Thoracic aorta (tissue), 2 donors: Measurements from ENCODE around the gene GRAMD4. TPM values are rescaled to one million over a fixed set of nuclear protein-coding genes. Genes with fewer than 3 reads are reported as not detected.

ENCODE experiments used
- ATAC-seq: fragments of 150-250 bp; one replicate; pipeline ENCODE4 v1.8.0; 2017; ENCODE audit warnings: low read depth; ENCODE audit not compliant: insufficient number of reproducible peaks, low FRiP score
- DNase-seq: peaks from one replicate; pipeline ENCODE4 v3.0.0-alpha.2; 2020; ENCODE audit warnings: low spot score
- H3K27ac ChIP-seq, 2 donors: fragments of 200-600 bp; sonication (generic); 1 replicate in 1 of 2; 2 replicates in 1 of 2; pipeline ENCODE4 v1.5.1; 2016; ENCODE audit warnings: mild to moderate bottlenecking in 2 of 2, moderate library complexity in 2 of 2
- H3K27me3 ChIP-seq: fragments of 200-600 bp; sonication (generic); replicated peaks from 2 replicates; pipeline ENCODE4 v1.6.0; 2016; ENCODE audit warnings: mild to moderate bottlenecking; ENCODE audit not compliant: insufficient read depth
- H3K36me3 ChIP-seq: fragments of 200-600 bp; sonication (generic); one replicate; pipeline ENCODE4 v1.5.1; 2016
- H3K4me1 ChIP-seq, 2 donors: fragments of 200-600 bp; sonication (generic); 1 replicate in 1 of 2; 2 replicates in 1 of 2; pipeline versions ENCODE4 v1.5.1 to v1.6.0; 2016; ENCODE audit warnings: low read depth in 2 of 2, mild to moderate bottlenecking in 1 of 2; ENCODE audit not compliant: control insufficient read depth in 1 of 2
- H3K4me3 ChIP-seq: fragments of 200-600 bp; sonication (generic); 2 replicates; pipeline ENCODE4 v1.5.1; 2016; ENCODE audit warnings: mild to moderate bottlenecking
- H3K9me3 ChIP-seq: fragments of 200-600 bp; sonication (generic); 2 replicates; pipeline ENCODE4 v1.5.1; 2016
- CTCF ChIP-seq: fragments of 200-600 bp; sonication (generic); IDR thresholded peaks from one replicate; pipeline ENCODE4 v1.5.1; 2019; ENCODE audit warnings: antibody characterized with exemption
- total RNA-seq, 2 donors: library from RNA; depleted of rRNA; stranded (reverse); fragments of >200 nt; gene quantifications; one replicate each; pipeline versions ENCODE4 v1.1.0 to v1.2.3, GENCODE V29; 2016

GRAMD4 gene
- total RNA-seq, 2 donors from 2014 or later, result 16.2 to 56.5 TPM

GRCh38 chr22:46588279-46589140, 31.7 kb upstream of the GRAMD4 start:
- no peaks in the 10 kb centered on the region for H3K9me3 ChIP-seq
- H3K4me3 ChIP-seq, result no peak overlapping the region
- DNase-seq (no peak), ATAC-seq (no peak)
- TF ChIP-seq CTCF, result no peak
- no peak overlapping the region for H3K27ac ChIP-seq
- H3K27me3 ChIP-seq, result no peaks in the 10 kb centered on the region
- no peaks in the 10 kb centered on the region for H3K36me3 ChIP-seq
- H3K4me1 ChIP-seq, result peaks cover 13 to 17% of the 10 kb centered on the region in 2 donors

- peaks cover 13 to 19% of the 10 kb centered on the region in 2 donors for H3K4me1 ChIP-seq
- H3K27ac ChIP-seq, result no peak overlapping the region
- no peaks in the 10 kb centered on the region for H3K9me3 ChIP-seq
- H3K4me3 ChIP-seq, result no peak overlapping the region
- H3K36me3 ChIP-seq, result no peaks in the 10 kb centered on the region
- no peak for TF ChIP-seq CTCF
- no peaks in the 10 kb centered on the region for H3K27me3 ChIP-seq
- ATAC-seq, result no peak
- no peak for DNase-seq
These were observed 30.9 kb upstream of the GRAMD4 start for GRCh38 chr22:46589141-46589748.

- Histone ChIP-seq H3K4me1 (peaks cover 13 to 19% of the 10 kb centered on the region in 2 donors), H3K36me3 (no peaks in the 10 kb centered on the region), H3K27ac (no peak overlapping the region), H3K4me3 (no peak overlapping the region), H3K9me3 (no peaks in the 10 kb centered on the region), H3K27me3 (no peaks in the 10 kb centered on the region)
- ATAC-seq (no peak), DNase-seq (no peak)
- no peak for TF ChIP-seq CTCF
These were observed 30.3 kb upstream of the GRAMD4 start for GRCh38 chr22:46589871-46590271.

GRCh38 chr22:46590334-46590733, 29.9 kb upstream of the GRAMD4 start:
- H3K4me1 ChIP-seq, result peaks cover 13 to 19% of the 10 kb centered on the region in 2 donors
- DNase-seq (no peak), ATAC-seq (no peak)
- no peaks in the 10 kb centered on the region for H3K27me3 ChIP-seq
- no peak for TF ChIP-seq CTCF
- no peaks in the 10 kb centered on the region for H3K9me3 ChIP-seq
- no peak overlapping the region for H3K27ac ChIP-seq
- no peak overlapping the region for H3K4me3 ChIP-seq
- H3K36me3 ChIP-seq, result no peaks in the 10 kb centered on the region

GRCh38 chr22:46591930-46592329, 28.3 kb upstream of the GRAMD4 start:
- Histone ChIP-seq H3K36me3 (no peaks in the 10 kb centered on the region), H3K9me3 (no peaks in the 10 kb centered on the region), H3K4me3 (peak overlapping the region; percentile 64), H3K27ac (peak overlapping the region; percentile 38 to 60), H3K27me3 (no peaks in the 10 kb centered on the region), H3K4me1 (peaks cover 22 to 35% of the 10 kb centered on the region in 2 donors)
- ATAC-seq (no peak), DNase-seq (no peak)
- TF ChIP-seq CTCF, result no peak
